Measurements from ENCODE around the gene CREB5.
"Not testable (repeated sequence)": the region's sequence is repeated elsewhere in the genome, so short reads cannot be mapped to it uniquely, and the experiment has no call there.

CREB5 gene

DNA sequence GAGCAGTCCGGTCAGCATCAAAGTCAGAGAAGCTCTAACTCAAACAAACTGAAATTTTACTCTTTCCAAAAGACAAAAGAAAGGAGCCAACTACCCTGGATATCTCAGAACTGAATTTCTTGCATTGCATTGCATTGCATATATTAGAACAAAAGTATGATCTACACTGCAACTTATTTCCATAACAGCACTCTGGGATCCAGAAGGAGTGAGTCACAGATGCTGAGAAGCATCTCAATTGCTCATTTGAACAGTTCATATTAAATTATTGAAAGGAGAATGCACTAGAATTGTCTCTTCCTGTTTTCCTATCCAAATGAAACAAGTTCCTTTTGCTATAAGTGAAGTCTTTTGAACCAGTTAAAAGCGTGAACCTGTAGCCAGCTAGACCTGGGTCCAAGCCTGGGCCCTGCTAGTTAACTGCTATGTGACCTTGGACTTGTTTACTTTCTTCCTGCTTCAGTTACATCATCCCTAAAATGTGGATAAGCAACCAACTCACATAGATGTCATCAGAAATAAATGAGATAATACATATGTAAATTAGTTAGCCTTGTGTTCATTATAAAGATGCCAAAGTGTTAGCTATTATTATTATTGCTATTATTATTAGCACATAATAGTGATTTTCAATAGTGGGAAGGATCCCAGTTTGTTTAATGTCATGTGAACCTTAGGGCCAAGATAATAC is 184.1 kb downstream of the CREB5 start:
- Histone ChIP-seq H3K79me2 (ENCODE audit: insufficient read depth, low read length) (no peaks in the 10 kb centered on the region), H4K20me1 (ENCODE audit: insufficient read depth, low read length, poor library complexity, severe bottlenecking) (no peaks in the 10 kb centered on the region), H3K36me3 (ENCODE audit: insufficient read depth, low read length) (no peaks in the 10 kb centered on the region)

DNA sequence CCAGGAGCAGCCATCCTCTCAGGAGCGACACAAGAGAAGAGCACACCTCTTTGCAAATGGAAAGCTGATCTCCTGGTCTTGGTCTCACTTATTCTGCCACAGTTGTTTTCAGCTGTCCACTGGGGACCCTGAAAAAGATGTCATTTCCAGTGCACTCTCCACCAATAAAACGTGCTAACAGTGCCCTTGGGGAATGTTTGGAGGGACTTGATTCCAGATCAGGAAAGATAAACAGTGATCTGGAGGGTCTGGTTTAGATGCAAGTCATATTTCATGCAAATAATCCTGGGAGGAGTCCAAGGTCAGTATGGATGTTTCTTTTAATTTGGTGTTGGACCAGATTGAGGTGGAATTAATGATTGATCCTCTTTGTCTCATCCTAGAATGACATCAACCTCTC is 185.0 kb downstream of the CREB5 start:
- Histone ChIP-seq H3K4me1 (ENCODE audit: insufficient read depth, low read length, poor library complexity, severe bottlenecking) (peaks cover 14% of the 10 kb centered on the region), H3K4me3 (ENCODE audit: low read length, poor library complexity, severe bottlenecking) (no peak overlapping the region), H3K36me3 (ENCODE audit: insufficient read depth, low read length) (no peaks in the 10 kb centered on the region), H3K79me2 (ENCODE audit: insufficient read depth, low read length) (no peaks in the 10 kb centered on the region), H3K9me3 (ENCODE audit: insufficient read depth, low read depth, low read length) (no peaks in the 10 kb centered on the region), H3F3A (ENCODE audit: low read depth) (peaks cover under 1% of the 10 kb centered on the region; the same call in 1 of the 2 replicates), H3K9ac (ENCODE audit: low read depth, low read length, poor library complexity, severe bottlenecking) (no peak overlapping the region), H3K27me3 (ENCODE audit: insufficient read depth, low read length, poor library complexity, severe bottlenecking) (no peaks in the 10 kb centered on the region), H2AFZ (ENCODE audit: low read length) (no peak overlapping the region), H3K4me2 (ENCODE audit: low read depth, low read length, poor library complexity, severe bottlenecking) (no peak overlapping the region), H3K9me2 (replicated peaks; ENCODE audit: low read depth, low read length) (no peaks in the 10 kb centered on the region), H4K20me1 (ENCODE audit: insufficient read depth, low read length, poor library complexity, severe bottlenecking) (no peaks in the 10 kb centered on the region)
- TF ChIP-seq EZH2phosphoT487 (IDR thresholded peaks at IDR 0.05; ENCODE audit: borderline replicate concordance) (no peak), CTCF (conservative IDR thresholded peaks at IDR 0.05; ENCODE audit: low read length) (no peak)

More for the DNA sequence above, 184.1 kb downstream of the CREB5 start:
- H3K27me3 ChIP-seq (ENCODE audit: insufficient read depth, low read length, poor library complexity, severe bottlenecking), result no peaks in the 10 kb centered on the region
- no peaks in the 10 kb centered on the region for H3K9me2 ChIP-seq (replicated peaks; ENCODE audit: low read depth, low read length)
- no peak overlapping the region for H3K9ac ChIP-seq (ENCODE audit: low read depth, low read length, poor library complexity, severe bottlenecking)
- H3F3A ChIP-seq (ENCODE audit: low read depth), result peaks cover 3% of the 10 kb centered on the region; the same call in 1 of the 2 replicates
- no peaks in the 10 kb centered on the region for H3K9me3 ChIP-seq (ENCODE audit: insufficient read depth, low read depth, low read length)
- H2AFZ ChIP-seq (ENCODE audit: low read length), result no peak overlapping the region
- TF ChIP-seq CTCF (conservative IDR thresholded peaks at IDR 0.05; ENCODE audit: low read length), result no peak
- no peak for TF ChIP-seq EZH2phosphoT487 (IDR thresholded peaks at IDR 0.05; ENCODE audit: borderline replicate concordance)
- no peak overlapping the region for H3K4me3 ChIP-seq (ENCODE audit: low read length, poor library complexity, severe bottlenecking)
- H3K4me2 ChIP-seq (ENCODE audit: low read depth, low read length, poor library complexity, severe bottlenecking), result no peak overlapping the region
- peaks cover 23% of the 10 kb centered on the region for H3K4me1 ChIP-seq (ENCODE audit: insufficient read depth, low read length, poor library complexity, severe bottlenecking)

GRCh38 chr7:28598037-28598436 is 185.7 kb downstream of the CREB5 start:
- H3K36me3 ChIP-seq (ENCODE audit: insufficient read depth, low read length); H3K9me3 ChIP-seq (ENCODE audit: insufficient read depth, low read depth, low read length); H3K79me2 ChIP-seq (ENCODE audit: insufficient read depth, low read length); H4K20me1 ChIP-seq (ENCODE audit: insufficient read depth, low read length, poor library complexity, severe bottlenecking); H2AFZ ChIP-seq (ENCODE audit: low read length); H3K9ac ChIP-seq (ENCODE audit: low read depth, low read length, poor library complexity, severe bottlenecking); H3K4me1 ChIP-seq (ENCODE audit: insufficient read depth, low read length, poor library complexity, severe bottlenecking); H3K9me2 ChIP-seq (replicated peaks; ENCODE audit: low read depth, low read length); H3K27me3 ChIP-seq (ENCODE audit: insufficient read depth, low read length, poor library complexity, severe bottlenecking); H3K4me3 ChIP-seq (ENCODE audit: low read length, poor library complexity, severe bottlenecking); H3F3A ChIP-seq (ENCODE audit: low read depth); H3K4me2 ChIP-seq (ENCODE audit: low read depth, low read length, poor library complexity, severe bottlenecking): not testable (repeated sequence)

GRCh38 chr7:28598586-28598985 is 186.3 kb downstream of the CREB5 start:
- H4K20me1 ChIP-seq (ENCODE audit: insufficient read depth, low read length, poor library complexity, severe bottlenecking), result no peaks in the 10 kb centered on the region
- no peaks in the 10 kb centered on the region for H3K27me3 ChIP-seq (ENCODE audit: insufficient read depth, low read length, poor library complexity, severe bottlenecking)
- no peaks in the 10 kb centered on the region for H3K9me3 ChIP-seq (ENCODE audit: insufficient read depth, low read depth, low read length)
- H3K4me1 ChIP-seq (ENCODE audit: insufficient read depth, low read length, poor library complexity, severe bottlenecking), result peaks cover 8% of the 10 kb centered on the region
- TF ChIP-seq CTCF (conservative IDR thresholded peaks at IDR 0.05; ENCODE audit: low read length), result no peak
- TF ChIP-seq EZH2phosphoT487 (IDR thresholded peaks at IDR 0.05; ENCODE audit: borderline replicate concordance), result no peak
- H3K9ac ChIP-seq (ENCODE audit: low read depth, low read length, poor library complexity, severe bottlenecking), result no peak overlapping the region
- H3K4me3 ChIP-seq (ENCODE audit: low read length, poor library complexity, severe bottlenecking), result no peak overlapping the region
- H3F3A ChIP-seq (ENCODE audit: low read depth), result no peaks in the 10 kb centered on the region
- H3K9me2 ChIP-seq (replicated peaks; ENCODE audit: low read depth, low read length), result no peaks in the 10 kb centered on the region
- H3K4me2 ChIP-seq (ENCODE audit: low read depth, low read length, poor library complexity, severe bottlenecking), result no peak overlapping the region
- H2AFZ ChIP-seq (ENCODE audit: low read length), result no peak overlapping the region
- no peaks in the 10 kb centered on the region for H3K36me3 ChIP-seq (ENCODE audit: insufficient read depth, low read length)
- no peaks in the 10 kb centered on the region for H3K79me2 ChIP-seq (ENCODE audit: insufficient read depth, low read length)

Data from Loucy (cell line).